ENCODE measurements around the gene LY6G5B. TPM values are rescaled to one million over a fixed set of nuclear protein-coding genes. Genes with fewer than 3 reads are reported as not detected.

The LY6G5B gene
- total and polyA plus RNA-seq, 12 donors, result 0.48 to 13.4 (median 4.7) TPM

DNA sequence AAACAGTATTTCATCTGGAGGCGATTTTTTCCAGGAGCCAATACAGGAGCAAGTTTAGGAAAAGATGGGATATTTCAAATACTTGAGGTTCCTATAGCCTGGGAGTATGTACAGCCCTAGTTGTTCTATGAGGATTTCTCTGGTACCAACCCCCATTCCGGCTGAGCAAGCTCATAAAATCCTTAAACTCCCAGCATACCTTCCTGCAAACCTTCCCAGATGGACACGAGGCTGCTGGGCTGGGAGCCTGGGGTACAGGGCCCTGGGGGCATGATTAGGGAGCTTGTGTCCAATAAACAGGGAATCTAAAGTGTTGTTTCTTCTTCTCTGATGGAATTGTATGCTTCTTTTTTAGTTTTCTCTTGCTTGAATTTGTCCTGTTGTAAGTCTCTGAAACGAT, 47.8 kb upstream of the LY6G5B start:
- peaks cover 14 to 17% of the 10 kb centered on the region in 2 donors for H3K4me1 ChIP-seq (replicated peaks in 1 of 2)
- DNase-seq, result no peak
- 20 to 43% (median 31%) methylated on average over 4 of the region's 4 CpGs for WGBS, 4 donors
- no peaks in the 10 kb centered on the region for H3K9me3 ChIP-seq (replicated peaks in 1 of 3)
- peaks cover 0 to 42% of the 10 kb centered on the region in 2 donors for H3K36me3 ChIP-seq (replicated peaks in 1 of 2)
- intact Hi-C loops (cut with DNase I), result no loop called here
- H3K27ac ChIP-seq, result peak overlapping the region in 3 of 5 donors; percentile 39 to 99 (median 97)
- peak overlapping the region in 1 of 4 donors; percentile 72 for H3K4me3 ChIP-seq
- TF ChIP-seq, protein P1, sequence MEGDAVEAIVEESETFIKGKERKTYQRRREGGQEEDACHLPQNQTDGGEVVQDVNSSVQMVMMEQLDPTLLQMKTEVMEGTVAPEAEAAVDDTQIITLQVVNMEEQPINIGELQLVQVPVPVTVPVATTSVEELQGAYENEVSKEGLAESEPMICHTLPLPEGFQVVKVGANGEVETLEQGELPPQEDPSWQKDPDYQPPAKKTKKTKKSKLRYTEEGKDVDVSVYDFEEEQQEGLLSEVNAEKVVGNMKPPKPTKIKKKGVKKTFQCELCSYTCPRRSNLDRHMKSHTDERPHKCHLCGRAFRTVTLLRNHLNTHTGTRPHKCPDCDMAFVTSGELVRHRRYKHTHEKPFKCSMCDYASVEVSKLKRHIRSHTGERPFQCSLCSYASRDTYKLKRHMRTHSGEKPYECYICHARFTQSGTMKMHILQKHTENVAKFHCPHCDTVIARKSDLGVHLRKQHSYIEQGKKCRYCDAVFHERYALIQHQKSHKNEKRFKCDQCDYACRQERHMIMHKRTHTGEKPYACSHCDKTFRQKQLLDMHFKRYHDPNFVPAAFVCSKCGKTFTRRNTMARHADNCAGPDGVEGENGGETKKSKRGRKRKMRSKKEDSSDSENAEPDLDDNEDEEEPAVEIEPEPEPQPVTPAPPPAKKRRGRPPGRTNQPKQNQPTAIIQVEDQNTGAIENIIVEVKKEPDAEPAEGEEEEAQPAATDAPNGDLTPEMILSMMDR (IDR thresholded peaks at IDR 0.05), result no peak
- TF ChIP-seq POLR2A (IDR thresholded peaks at IDR 0.05), result peak in 1 of 2 donors; percentile 16
- no peaks in the 10 kb centered on the region for H3K27me3 ChIP-seq

- Histone ChIP-seq H3K9me3 (replicated peaks in 1 of 3) (no peaks in the 10 kb centered on the region), H3K27ac (no peak overlapping the region), H3K4me3 (no peak overlapping the region), H3K4me1 (replicated peaks in 1 of 2) (peaks cover 14 to 17% of the 10 kb centered on the region in 2 donors), H3K27me3 (no peaks in the 10 kb centered on the region), H3K36me3 (replicated peaks in 1 of 2) (peaks cover 0 to 49% of the 10 kb centered on the region in 2 donors)
- intact Hi-C loops (cut with DNase I), result no loop called here
- no peak for TF ChIP-seq POLR2A (IDR thresholded peaks at IDR 0.05)
- TF ChIP-seq, protein P1 (IDR thresholded peaks at IDR 0.05), result no peak
- no peak for DNase-seq
- WGBS, 4 donors, result 62 to 67% (median 66%) methylated on average over 5 to 10 of the region's 10 CpGs
These were observed 47.1 kb upstream of the LY6G5B start for GRCh38 chr6:31622684-31623091.

- DNase-seq, result no peak
- Histone ChIP-seq H3K27ac (no peak overlapping the region), H3K4me1 (replicated peaks in 1 of 2) (peaks cover 14 to 17% of the 10 kb centered on the region in 2 donors), H3K36me3 (replicated peaks in 1 of 2) (peaks cover 0 to 63% of the 10 kb centered on the region in 2 donors), H3K27me3 (no peaks in the 10 kb centered on the region), H3K4me3 (no peak overlapping the region), H3K9me3 (replicated peaks in 1 of 3) (no peaks in the 10 kb centered on the region)
- 83 to 93% (median 89%) methylated on average over 10 of the region's 10 CpGs for WGBS, 4 donors
- TF ChIP-seq, protein P1 (IDR thresholded peaks at IDR 0.05), result no peak
- TF ChIP-seq POLR2A (IDR thresholded peaks at IDR 0.05), result no peak
- intact Hi-C loops (cut with DNase I), result no loop called here
These were observed 45.7 kb upstream of the LY6G5B start for GRCh38 chr6:31624070-31624469.

- H3K4me3 ChIP-seq, result no peak overlapping the region
- no peak for TF ChIP-seq POLR2A (IDR thresholded peaks at IDR 0.05)
- TF ChIP-seq, protein P1 (IDR thresholded peaks at IDR 0.05), result no peak
- no peaks in the 10 kb centered on the region for H3K27me3 ChIP-seq
- H3K9me3 ChIP-seq (replicated peaks in 1 of 3), result no peaks in the 10 kb centered on the region
- H3K27ac ChIP-seq, result no peak overlapping the region
- peaks cover 2 to 11% of the 10 kb centered on the region in 2 donors for H3K4me1 ChIP-seq (replicated peaks in 1 of 2)
- intact Hi-C loops (cut with DNase I), result no loop called here
- no peak for DNase-seq
- peaks cover 0 to 92% of the 10 kb centered on the region in 2 donors for H3K36me3 ChIP-seq (replicated peaks in 1 of 2)
- 86 to 94% (median 92%) methylated on average over 4 to 10 of the region's 10 CpGs for WGBS, 4 donors
These were observed 42.8 kb upstream of the LY6G5B start for GRCh38 chr6:31626952-31627351.

Data from adrenal gland (tissue), 12 donors.